HUES48 (cell line): ENCODE results near the gene KIF21A.

ENCODE experiments used
- H3K27ac ChIP-seq: one replicate; pipeline ENCODE4 v1.7.0; 2013; ENCODE audit warnings: low read depth, low read length, inconsistent platforms
- H3K27me3 ChIP-seq: 2 replicates; pipeline ENCODE4 v1.6.1; 2013; ENCODE audit warnings: mild to moderate bottlenecking, low read length; ENCODE audit not compliant: control insufficient read depth, insufficient read depth
- H3K36me3 ChIP-seq: 2 replicates; pipeline ENCODE4 v1.6.1; 2013; ENCODE audit warnings: low read length; ENCODE audit not compliant: control insufficient read depth, insufficient read depth
- H3K4me1 ChIP-seq: 2 replicates; pipeline ENCODE4 v1.6.1; 2013; ENCODE audit warnings: mild to moderate bottlenecking, low read length; ENCODE audit not compliant: control insufficient read depth, insufficient read depth
- H3K4me3 ChIP-seq: 2 replicates; pipeline ENCODE4 v1.5.1; 2013; ENCODE audit warnings: mild to moderate bottlenecking, low read depth, low read length
- H3K9ac ChIP-seq: 2 replicates; pipeline ENCODE4 v1.6.1; 2013; ENCODE audit warnings: mild to moderate bottlenecking, low read depth, low read length, moderate library complexity
- H3K9me3 ChIP-seq: 2 replicates; pipeline ENCODE4 v1.6.1; 2013; ENCODE audit warnings: low read length; ENCODE audit not compliant: control insufficient read depth, insufficient read depth

The KIF21A gene

GRCh38 chr12:39405580-39405979 lies 37.3 kb downstream of the KIF21A start:
- Histone ChIP-seq H3K27ac (no peak overlapping the region), H3K4me1 (peaks cover 14% of the 10 kb centered on the region)

GRCh38 chr12:39404000-39404399 lies 38.9 kb downstream of the KIF21A start:
- no peak overlapping the region for H3K9ac ChIP-seq
- H3K4me1 ChIP-seq: peaks cover 14% of the 10 kb centered on the region
- no peaks in the 10 kb centered on the region for H3K27me3 ChIP-seq
- H3K27ac ChIP-seq: no peak overlapping the region
- no peak overlapping the region for H3K4me3 ChIP-seq
- no peaks in the 10 kb centered on the region for H3K36me3 ChIP-seq
- no peaks in the 10 kb centered on the region for H3K9me3 ChIP-seq

More at GRCh38 chr12:39405580-39405979, 37.3 kb downstream of the KIF21A start:
- Histone ChIP-seq H3K36me3 (no peaks in the 10 kb centered on the region), H3K27me3 (no peaks in the 10 kb centered on the region), H3K9me3 (no peaks in the 10 kb centered on the region), H3K4me3 (no peak overlapping the region), H3K9ac (no peak overlapping the region)

- Histone ChIP-seq H3K27ac (no peak overlapping the region), H3K27me3 (no peaks in the 10 kb centered on the region), H3K9ac (no peak overlapping the region), H3K36me3 (no peaks in the 10 kb centered on the region), H3K4me3 (no peak overlapping the region), H3K4me1 (peaks cover 14% of the 10 kb centered on the region), H3K9me3 (no peaks in the 10 kb centered on the region)
Observed at GRCh38 chr12:39403376-39403775, 39.5 kb downstream of the KIF21A start.

- H3K27me3 ChIP-seq: no peaks in the 10 kb centered on the region
- H3K9me3 ChIP-seq: no peaks in the 10 kb centered on the region
- H3K27ac ChIP-seq: no peak overlapping the region
- H3K4me1 ChIP-seq: peaks cover 14% of the 10 kb centered on the region
- no peak overlapping the region for H3K4me3 ChIP-seq
- H3K36me3 ChIP-seq: no peaks in the 10 kb centered on the region
- H3K9ac ChIP-seq: no peak overlapping the region
Observed at GRCh38 chr12:39402922-39403321, 40.0 kb downstream of the KIF21A start.

GRCh38 chr12:39401459-39401858 lies 41.5 kb downstream of the KIF21A start:
- Histone ChIP-seq H3K9me3 (no peaks in the 10 kb centered on the region), H3K4me3 (no peak overlapping the region), H3K9ac (no peak overlapping the region), H3K27ac (no peak overlapping the region), H3K36me3 (no peaks in the 10 kb centered on the region), H3K27me3 (no peaks in the 10 kb centered on the region), H3K4me1 (peaks cover 5% of the 10 kb centered on the region)

- H3K9ac ChIP-seq: no peak overlapping the region
- H3K4me1 ChIP-seq: peaks cover 41% of the 10 kb centered on the region
- H3K36me3 ChIP-seq: no peaks in the 10 kb centered on the region
- no peak overlapping the region for H3K4me3 ChIP-seq
- H3K9me3 ChIP-seq: no peaks in the 10 kb centered on the region
- H3K27ac ChIP-seq: no peak overlapping the region
- H3K27me3 ChIP-seq: no peaks in the 10 kb centered on the region
Observed at GRCh38 chr12:39395866-39396265, 47.1 kb downstream of the KIF21A start.

- no peak overlapping the region for H3K9ac ChIP-seq
- H3K4me3 ChIP-seq: peak overlapping the region; percentile 3
- H3K27ac ChIP-seq: peak overlapping the region; percentile 88
- no peaks in the 10 kb centered on the region for H3K27me3 ChIP-seq
- H3K36me3 ChIP-seq: no peaks in the 10 kb centered on the region
- H3K9me3 ChIP-seq: no peaks in the 10 kb centered on the region
- H3K4me1 ChIP-seq: peaks cover 58% of the 10 kb centered on the region
Observed at GRCh38 chr12:39393890-39394289, 49.0 kb downstream of the KIF21A start.

GRCh38 chr12:39393179-39393578 lies 49.7 kb downstream of the KIF21A start:
- H3K27me3 ChIP-seq: no peaks in the 10 kb centered on the region
- peaks cover 61% of the 10 kb centered on the region for H3K4me1 ChIP-seq
- peak overlapping the region; percentile 88 for H3K27ac ChIP-seq
- H3K4me3 ChIP-seq: no peak overlapping the region
- no peaks in the 10 kb centered on the region for H3K36me3 ChIP-seq
- H3K9ac ChIP-seq: no peak overlapping the region
- no peaks in the 10 kb centered on the region for H3K9me3 ChIP-seq

- peaks cover 64% of the 10 kb centered on the region for H3K4me1 ChIP-seq
- H3K9me3 ChIP-seq: no peaks in the 10 kb centered on the region
- no peaks in the 10 kb centered on the region for H3K27me3 ChIP-seq
- H3K27ac ChIP-seq: peak overlapping the region; percentile 5
- no peaks in the 10 kb centered on the region for H3K36me3 ChIP-seq
- H3K4me3 ChIP-seq: no peak overlapping the region
- no peak overlapping the region for H3K9ac ChIP-seq
Observed at GRCh38 chr12:39392154-39392925, 50.6 kb downstream of the KIF21A start.

GRCh38 chr12:39390752-39391151 lies 52.2 kb downstream of the KIF21A start:
- no peaks in the 10 kb centered on the region for H3K27me3 ChIP-seq
- no peak overlapping the region for H3K9ac ChIP-seq
- H3K4me3 ChIP-seq: no peak overlapping the region
- no peak overlapping the region for H3K27ac ChIP-seq
- H3K9me3 ChIP-seq: no peaks in the 10 kb centered on the region
- peaks cover 58% of the 10 kb centered on the region for H3K4me1 ChIP-seq
- H3K36me3 ChIP-seq: no peaks in the 10 kb centered on the region

- Histone ChIP-seq H3K4me3 (no peak overlapping the region), H3K4me1 (peaks cover 53% of the 10 kb centered on the region), H3K36me3 (no peaks in the 10 kb centered on the region), H3K9me3 (no peaks in the 10 kb centered on the region), H3K27me3 (no peaks in the 10 kb centered on the region), H3K9ac (no peak overlapping the region), H3K27ac (no peak overlapping the region)
Observed at GRCh38 chr12:39389399-39390150, 53.3 kb downstream of the KIF21A start.
